ENCODE data around the gene UTS2B.

The UTS2B gene

DNA sequence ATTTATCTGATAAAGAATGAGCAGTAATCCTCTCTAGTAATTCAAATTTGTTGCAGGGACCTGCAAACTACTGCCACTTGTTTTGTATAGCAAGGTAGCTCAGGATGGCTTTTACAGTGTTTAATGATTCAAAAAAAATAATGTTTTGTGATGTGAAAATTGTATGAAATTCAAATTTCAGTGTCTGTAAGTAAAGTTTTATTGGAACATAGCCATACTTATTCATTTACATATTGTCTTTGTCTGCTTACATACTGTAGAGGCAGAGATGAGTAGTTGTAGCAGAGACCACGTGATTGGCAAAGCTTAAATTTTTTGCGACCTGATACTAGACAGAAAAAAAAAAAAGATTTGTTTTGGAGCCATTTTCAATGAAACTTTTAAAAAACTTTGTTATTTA is 6.5 kb upstream of the UTS2B start:
- Histone ChIP-seq H3K4me3 (ENCODE audit: low read depth, low read length) (no peak overlapping the region), H3K4me1 (ENCODE audit: control insufficient read depth, insufficient read depth, low read length) (peaks cover 28% of the 10 kb centered on the region), H3K9me3 (ENCODE audit: control insufficient read depth, insufficient read depth, low read depth, low read length) (no peaks in the 10 kb centered on the region), H3K36me3 (ENCODE audit: control insufficient read depth in 2 of 2, insufficient read depth in 1 of 2, low read length in 2 of 2) (no peaks in the 10 kb centered on the region), H3K27ac (ENCODE audit: extremely low read depth, low read depth, low read length) (no peak overlapping the region)
- ChIA-PET POLR2A (interaction anchor here (1.0 kb wide), 1 partner anchor 37 kb away, joined by 3 read pairs; no protein-coding TSS in a partner anchor), CTCF (interaction anchor here (1.1 kb wide), 1 partner anchor 12 kb away, joined by 4 read pairs; no protein-coding TSS in a partner anchor)
- TF ChIP-seq PRDM6 (tag by site-specific recombination; IDR thresholded peaks at IDR 0.05) (peak; percentile 87), KLF9 (tag by site-specific recombination; IDR thresholded peaks at IDR 0.05; ENCODE audit: low read depth) (no peak)

DNA sequence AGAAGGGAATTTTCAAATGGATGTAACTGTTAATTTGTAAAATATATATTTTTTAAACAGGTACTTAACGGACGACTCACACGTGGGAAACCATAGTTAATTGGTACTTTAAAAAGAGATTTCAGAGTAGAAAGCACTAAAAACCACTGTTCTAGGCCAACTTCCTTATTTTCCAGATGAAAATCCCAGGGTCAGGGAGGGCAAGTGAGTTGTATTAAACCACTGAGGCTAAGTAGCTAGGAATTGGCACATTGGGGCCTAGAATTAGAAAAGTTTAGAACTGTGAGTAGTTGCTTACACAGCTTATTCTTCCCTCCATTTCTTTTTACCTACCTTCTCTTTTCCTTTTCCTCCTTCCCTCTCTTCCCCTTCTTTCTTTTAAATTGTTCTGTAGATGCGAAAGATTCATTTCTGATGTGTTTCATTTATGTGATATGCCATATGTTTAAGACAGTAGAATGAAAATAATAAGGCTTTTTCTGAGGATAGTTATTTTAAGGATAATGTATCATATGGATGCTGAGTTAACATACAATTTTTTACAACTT is 4.1 kb upstream of the UTS2B start:
- Histone ChIP-seq H3K27ac (ENCODE audit: extremely low read depth, low read depth, low read length) (no peak overlapping the region), H3K4me1 (ENCODE audit: control insufficient read depth, insufficient read depth, low read length) (peaks cover 20% of the 10 kb centered on the region)
- no peak for TF ChIP-seq ZNF530 (tag by site-specific recombination; IDR thresholded peaks at IDR 0.05; ENCODE audit: low read depth)
- no peak for TF ChIP-seq ZNF274 (IDR thresholded peaks at IDR 0.05; ENCODE audit: low read length)
- TF ChIP-seq ZNF274 (tag by site-specific recombination; IDR thresholded peaks at IDR 0.05; ENCODE audit: borderline replicate concordance), result no peak
- TF ChIP-seq PRDM1 (tag by site-specific recombination; IDR thresholded peaks at IDR 0.05), result peak; percentile 56; the same call in 1 of the 2 replicates
- no peak for TF ChIP-seq ZNF121 (tag by site-specific recombination; IDR thresholded peaks at IDR 0.05)
- peak; percentile 64 for TF ChIP-seq ZNF366 (tag by site-specific recombination; conservative IDR thresholded peaks at IDR 0.05)

GRCh38 chr3:191333298-191333880 is 3.1 kb upstream of the UTS2B start:
- TF ChIP-seq ZNF24 (tag by site-specific recombination; IDR thresholded peaks at IDR 0.05), result peak; percentile 43; the same call in 1 of the 2 replicates
- TF ChIP-seq ZNF600 (tag by site-specific recombination; IDR thresholded peaks at IDR 0.05), result peak; percentile 82
- TF ChIP-seq ZNF426 (tag by site-specific recombination; IDR thresholded peaks at IDR 0.05), result no peak
- no peak for TF ChIP-seq ZNF664 (tag by site-specific recombination; IDR thresholded peaks at IDR 0.05)
- TF ChIP-seq, protein P1, sequence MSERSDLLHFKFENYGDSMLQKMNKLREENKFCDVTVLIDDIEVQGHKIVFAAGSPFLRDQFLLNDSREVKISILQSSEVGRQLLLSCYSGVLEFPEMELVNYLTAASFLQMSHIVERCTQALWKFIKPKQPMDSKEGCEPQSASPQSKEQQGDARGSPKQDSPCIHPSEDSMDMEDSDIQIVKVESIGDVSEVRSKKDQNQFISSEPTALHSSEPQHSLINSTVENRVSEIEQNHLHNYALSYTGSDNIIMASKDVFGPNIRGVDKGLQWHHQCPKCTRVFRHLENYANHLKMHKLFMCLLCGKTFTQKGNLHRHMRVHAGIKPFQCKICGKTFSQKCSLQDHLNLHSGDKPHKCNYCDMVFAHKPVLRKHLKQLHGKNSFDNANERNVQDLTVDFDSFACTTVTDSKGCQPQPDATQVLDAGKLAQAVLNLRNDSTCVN (tag by site-specific recombination; optimal IDR thresholded peaks at IDR 0.05), result no peak
- no peak overlapping the region for H3K27ac ChIP-seq (ENCODE audit: extremely low read depth, low read depth, low read length)
- H3K9me3 ChIP-seq (ENCODE audit: control insufficient read depth, insufficient read depth, low read depth, low read length), result no peaks in the 10 kb centered on the region
- CTCF ChIA-PET, result interaction anchor here (0.5 kb wide), 1 partner anchor 624 kb away, joined by 4 read pairs; no protein-coding TSS in a partner anchor
- H3K4me1 ChIP-seq (ENCODE audit: control insufficient read depth, insufficient read depth, low read length), result peaks cover 11% of the 10 kb centered on the region
- H3K36me3 ChIP-seq (ENCODE audit: control insufficient read depth in 2 of 2, insufficient read depth in 1 of 2, low read length in 2 of 2), result no peaks in the 10 kb centered on the region
- H3K4me3 ChIP-seq (ENCODE audit: low read depth, low read length), result no peak overlapping the region
- POLR2A ChIA-PET, result no interaction called here

More for the DNA sequence above, 4.1 kb upstream of the UTS2B start:
- H3K9me3 ChIP-seq (ENCODE audit: control insufficient read depth, insufficient read depth, low read depth, low read length), result no peaks in the 10 kb centered on the region
- POLR2A ChIA-PET, result no interaction called here
- H3K4me3 ChIP-seq (ENCODE audit: low read depth, low read length), result no peak overlapping the region
- H3K36me3 ChIP-seq (ENCODE audit: control insufficient read depth in 2 of 2, insufficient read depth in 1 of 2, low read length in 2 of 2), result no peaks in the 10 kb centered on the region
- CTCF ChIA-PET, result interaction anchor here (0.8 kb wide), 1 partner anchor 55 kb away, joined by 4 read pairs; no protein-coding TSS in a partner anchor

DNA sequence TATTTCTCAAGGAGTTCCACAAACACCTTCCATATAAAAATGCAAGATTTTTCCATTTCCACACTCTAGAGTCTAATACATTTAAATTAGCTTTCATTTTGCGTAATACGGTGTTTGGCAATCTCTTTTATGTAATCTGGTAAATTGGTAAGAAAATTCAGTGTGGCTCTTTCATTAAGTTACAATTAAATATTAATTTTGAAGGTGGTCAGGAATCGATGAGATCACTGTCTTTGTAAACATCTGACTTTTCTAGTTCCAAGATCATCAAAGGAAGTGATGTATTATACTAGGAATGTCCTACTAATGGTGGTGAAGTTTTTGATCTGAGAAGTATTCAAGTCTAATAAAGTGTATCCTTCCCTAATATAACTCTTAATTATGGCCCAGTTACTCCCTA is 1.1 kb upstream of the UTS2B start:
- Histone ChIP-seq H3K4me1 (ENCODE audit: control insufficient read depth, insufficient read depth, low read length) (peaks cover 5% of the 10 kb centered on the region; the same call in 1 of the 2 replicates), H3K4me3 (ENCODE audit: low read depth, low read length) (peak overlapping the region; percentile 93), H3K36me3 (ENCODE audit: control insufficient read depth in 2 of 2, insufficient read depth in 1 of 2, low read length in 2 of 2) (no peaks in the 10 kb centered on the region), H3K9me3 (ENCODE audit: control insufficient read depth, insufficient read depth, low read depth, low read length) (no peaks in the 10 kb centered on the region), H3K27ac (ENCODE audit: extremely low read depth, low read depth, low read length) (no peak overlapping the region; the same call in 1 of the 2 replicates)
- ChIA-PET POLR2A (no interaction called here), CTCF (no interaction called here)
- TF ChIP-seq, protein P2, sequence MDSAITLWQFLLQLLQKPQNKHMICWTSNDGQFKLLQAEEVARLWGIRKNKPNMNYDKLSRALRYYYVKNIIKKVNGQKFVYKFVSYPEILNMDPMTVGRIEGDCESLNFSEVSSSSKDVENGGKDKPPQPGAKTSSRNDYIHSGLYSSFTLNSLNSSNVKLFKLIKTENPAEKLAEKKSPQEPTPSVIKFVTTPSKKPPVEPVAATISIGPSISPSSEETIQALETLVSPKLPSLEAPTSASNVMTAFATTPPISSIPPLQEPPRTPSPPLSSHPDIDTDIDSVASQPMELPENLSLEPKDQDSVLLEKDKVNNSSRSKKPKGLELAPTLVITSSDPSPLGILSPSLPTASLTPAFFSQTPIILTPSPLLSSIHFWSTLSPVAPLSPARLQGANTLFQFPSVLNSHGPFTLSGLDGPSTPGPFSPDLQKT (IDR thresholded peaks at IDR 0.05; ENCODE audit: borderline replicate concordance, low read depth, low read length), result no peak
- TF ChIP-seq ZBTB17 (tag by site-specific recombination; IDR thresholded peaks at IDR 0.05), result peak; percentile 47; the same call in 1 of the 2 replicates
- peak; percentile 28 for TF ChIP-seq ZNF629 (tag by site-specific recombination; IDR thresholded peaks at IDR 0.05)
- no peak for TF ChIP-seq ZNF133 (tag by site-specific recombination; IDR thresholded peaks at IDR 0.05)
- TF ChIP-seq ZNF362 (tag by site-specific recombination; IDR thresholded peaks at IDR 0.05), result no peak
- no peak for TF ChIP-seq SETDB1 (IDR thresholded peaks at IDR 0.05; ENCODE audit: insufficient read length, low read length)
- peak; percentile 26; the same call in 1 of the 2 replicates for TF ChIP-seq SP7 (tag by site-specific recombination; IDR thresholded peaks at IDR 0.05)
- TF ChIP-seq PRDM6 (tag by site-specific recombination; IDR thresholded peaks at IDR 0.05), result 0 out of 2 replicates have a peak, but pooled peaks have one; percentile 18

Measured in HEK293 (cell line).